PC-9 (cell line): Measurements from ENCODE around the gene FOLR2.
"Not testable (repeated sequence)": the region's sequence is repeated elsewhere in the genome, so short reads cannot be mapped to it uniquely, and the experiment has no call there.

ENCODE experiments used
- CTCF ChIP-seq: fragments of 200-600 bp; sonication (generic); conservative IDR thresholded peaks from 2 replicates; pipeline ENCODE4 v1.6.1; 2017; ENCODE audit warnings: mixed run types, antibody characterized with exemption, mild to moderate bottlenecking, moderate library complexity
- EZH2 ChIP-seq: fragments of 200-600 bp; sonication (generic); IDR thresholded peaks from 2 replicates; pipeline ENCODE4 v1.8.0; 2017; ENCODE audit warnings: antibody characterized with exemption, low read depth

GRCh38 chr11:72169754-72170153 lies 46.8 kb upstream of the FOLR2 start:
- TF ChIP-seq CTCF, EZH2: not testable (repeated sequence)
